ENCODE data around the gene NSD2.

- TF ChIP-seq, protein P1, sequence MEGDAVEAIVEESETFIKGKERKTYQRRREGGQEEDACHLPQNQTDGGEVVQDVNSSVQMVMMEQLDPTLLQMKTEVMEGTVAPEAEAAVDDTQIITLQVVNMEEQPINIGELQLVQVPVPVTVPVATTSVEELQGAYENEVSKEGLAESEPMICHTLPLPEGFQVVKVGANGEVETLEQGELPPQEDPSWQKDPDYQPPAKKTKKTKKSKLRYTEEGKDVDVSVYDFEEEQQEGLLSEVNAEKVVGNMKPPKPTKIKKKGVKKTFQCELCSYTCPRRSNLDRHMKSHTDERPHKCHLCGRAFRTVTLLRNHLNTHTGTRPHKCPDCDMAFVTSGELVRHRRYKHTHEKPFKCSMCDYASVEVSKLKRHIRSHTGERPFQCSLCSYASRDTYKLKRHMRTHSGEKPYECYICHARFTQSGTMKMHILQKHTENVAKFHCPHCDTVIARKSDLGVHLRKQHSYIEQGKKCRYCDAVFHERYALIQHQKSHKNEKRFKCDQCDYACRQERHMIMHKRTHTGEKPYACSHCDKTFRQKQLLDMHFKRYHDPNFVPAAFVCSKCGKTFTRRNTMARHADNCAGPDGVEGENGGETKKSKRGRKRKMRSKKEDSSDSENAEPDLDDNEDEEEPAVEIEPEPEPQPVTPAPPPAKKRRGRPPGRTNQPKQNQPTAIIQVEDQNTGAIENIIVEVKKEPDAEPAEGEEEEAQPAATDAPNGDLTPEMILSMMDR (IDR thresholded peaks at IDR 0.05; ENCODE audit: low read depth, low read length), result no peak
- TF ChIP-seq POLR2A (IDR thresholded peaks at IDR 0.05; ENCODE audit: extremely low read depth, insufficient read length), result no peak
- TF ChIP-seq, protein P2, sequence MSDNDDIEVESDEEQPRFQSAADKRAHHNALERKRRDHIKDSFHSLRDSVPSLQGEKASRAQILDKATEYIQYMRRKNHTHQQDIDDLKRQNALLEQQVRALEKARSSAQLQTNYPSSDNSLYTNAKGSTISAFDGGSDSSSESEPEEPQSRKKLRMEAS (IDR thresholded peaks at IDR 0.05; ENCODE audit: low read depth, low read length), result no peak
These were observed 121.4 kb downstream of the NSD2 start for GRCh38 chr4:1992468-1993168.
